HFFc6 (cell line): Measurements from ENCODE around the gene DNAH2. TPM values are rescaled to one million over a fixed set of nuclear protein-coding genes. Genes with fewer than 3 reads are reported as not detected.

ENCODE experiments used
- DNase-seq: peaks from one replicate; pipeline ENCODE4 v3.0.0-alpha.2; 2018
- H3K27ac Mint-ChIP-seq: 2 replicates; pipeline ENCODE4 v1.8.0; 2020; ENCODE audit warnings: mild to moderate bottlenecking, mixed read lengths
- H3K27me3 Mint-ChIP-seq: 2 replicates; pipeline ENCODE4 v1.8.0; 2021; ENCODE audit warnings: mild to moderate bottlenecking, moderate library complexity, mixed read lengths; ENCODE audit not compliant: insufficient read depth
- H3K36me3 Mint-ChIP-seq: 2 replicates; pipeline ENCODE4 v1.8.0; 2021; ENCODE audit warnings: low read depth, mixed read lengths
- H3K4me1 Mint-ChIP-seq: 2 replicates; pipeline ENCODE4 v1.8.0; 2020; ENCODE audit warnings: low read depth, mixed read lengths
- H3K4me3 Mint-ChIP-seq: 2 replicates; pipeline ENCODE4 v1.8.0; 2020; ENCODE audit warnings: mild to moderate bottlenecking, moderate library complexity, mixed read lengths
- H3K9me3 Mint-ChIP-seq: 2 replicates; pipeline ENCODE4 v1.8.0; 2020; ENCODE audit warnings: mild to moderate bottlenecking, mixed read lengths
- CTCF ChIP-seq: fragments of 200-600 bp; sonication (generic); IDR thresholded peaks from 2 replicates; pipeline ENCODE4 v1.5.0; 2021; ENCODE audit warnings: antibody characterized with exemption, mild to moderate bottlenecking
- total RNA-seq, 6 experiments: library from RNA; stranded (reverse); fragmentation: NEBNext Ultra II Directional; extraction: Animal tissue kit (Norgen Biotek cat#: 25700); gene quantifications; 2 replicates in 1 of 6; 3 replicates in 5 of 6; pipeline ENCODE4 v1.2.3, GENCODE V29; 2021

The DNAH2 gene
- total RNA-seq, 6 experiments from 2014 or later = not detected

GRCh38 chr17:7875804-7876370 is 158.3 kb downstream of the DNAH2 start:
- TF ChIP-seq CTCF = no peak
- DNase-seq = no peak
- no peak overlapping the region for H3K4me3 Mint-ChIP-seq
- H3K27me3 Mint-ChIP-seq = no peaks in the 10 kb centered on the region
- no peaks in the 10 kb centered on the region for H3K9me3 Mint-ChIP-seq
- H3K36me3 Mint-ChIP-seq = no peaks in the 10 kb centered on the region; the same call in 1 of the 2 replicates
- H3K27ac Mint-ChIP-seq = no peak overlapping the region
- H3K4me1 Mint-ChIP-seq = no peaks in the 10 kb centered on the region

- no peaks in the 10 kb centered on the region for H3K27me3 Mint-ChIP-seq
- no peak for TF ChIP-seq CTCF
Measured at GRCh38 chr17:7878234-7878633, 160.7 kb downstream of the DNAH2 start.

GRCh38 chr17:7880076-7880868 is 162.7 kb downstream of the DNAH2 start:
- no peaks in the 10 kb centered on the region for H3K9me3 Mint-ChIP-seq
- no peak for TF ChIP-seq CTCF
- H3K27ac Mint-ChIP-seq = no peak overlapping the region
- no peaks in the 10 kb centered on the region; the same call in 1 of the 2 replicates for H3K36me3 Mint-ChIP-seq
- peaks cover 5% of the 10 kb centered on the region for H3K4me1 Mint-ChIP-seq
- H3K4me3 Mint-ChIP-seq = no peak overlapping the region
- H3K27me3 Mint-ChIP-seq = no peaks in the 10 kb centered on the region
- DNase-seq = no peak

More at GRCh38 chr17:7878234-7878633, 160.7 kb downstream of the DNAH2 start:
- H3K4me3 Mint-ChIP-seq = no peak overlapping the region
- no peaks in the 10 kb centered on the region; the same call in 1 of the 2 replicates for H3K36me3 Mint-ChIP-seq
- H3K27ac Mint-ChIP-seq = no peak overlapping the region
- no peaks in the 10 kb centered on the region for H3K4me1 Mint-ChIP-seq
- no peak for DNase-seq
- H3K9me3 Mint-ChIP-seq = no peaks in the 10 kb centered on the region

GRCh38 chr17:7881276-7882054 is 163.9 kb downstream of the DNAH2 start:
- H3K27ac Mint-ChIP-seq = no peak overlapping the region

More at GRCh38 chr17:7881276-7882054, 163.9 kb downstream of the DNAH2 start:
- TF ChIP-seq CTCF = no peak
- peaks cover 2% of the 10 kb centered on the region; the same call in 1 of the 2 replicates for H3K27me3 Mint-ChIP-seq
- H3K4me1 Mint-ChIP-seq = peaks cover 5% of the 10 kb centered on the region
- no peaks in the 10 kb centered on the region for H3K36me3 Mint-ChIP-seq
- H3K4me3 Mint-ChIP-seq = no peak overlapping the region
- H3K9me3 Mint-ChIP-seq = no peaks in the 10 kb centered on the region
- DNase-seq = no peak
